Activated CD8-positive, alpha-beta memory T cell treated with anti-CD3 and anti-CD28 coated beads, Interleukin-2, amount 50 U/mL, for 1 hour (primary cell): ENCODE measurements around the gene CXCR6.

ENCODE experiments used
- DNase-seq: peaks from one replicate; pipeline ENCODE4 v3.0.0-alpha.2; 2020; ENCODE audit errors: extremely low read depth

The CXCR6 gene

DNA sequence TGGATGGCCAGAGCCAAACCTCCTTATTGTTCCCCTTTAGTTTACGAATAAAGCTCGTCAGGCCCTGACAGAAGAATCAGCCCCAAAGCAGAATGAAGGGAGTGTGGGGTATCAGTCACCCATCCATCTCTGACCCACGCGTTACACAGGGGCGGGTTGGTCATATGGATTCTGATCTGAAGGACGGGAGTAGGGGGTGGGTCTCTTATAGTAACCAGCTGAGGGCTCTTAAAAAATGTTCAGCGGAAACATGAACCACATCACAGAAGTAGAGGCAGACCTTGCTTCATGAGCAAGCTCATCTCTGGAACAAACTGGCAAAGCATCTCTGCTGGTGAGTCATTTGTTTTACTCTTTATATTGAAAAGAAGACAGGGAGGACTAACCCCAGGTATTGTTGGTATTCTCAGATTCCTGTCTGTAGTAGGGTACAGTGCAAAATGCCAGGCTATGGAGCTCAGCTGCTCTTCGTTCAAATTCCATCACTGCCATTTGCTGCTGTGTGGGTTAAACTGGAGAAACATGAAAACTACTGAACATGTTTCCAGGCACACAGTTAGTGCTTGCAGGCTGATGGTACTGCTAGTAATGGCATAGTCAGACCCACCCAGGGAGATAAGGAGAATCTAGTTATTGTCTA, at the start of gene CXCR6:
Gene CXCR6, plus strand, starts transcription at position 258 of the 640 bp plus-strand sequence. CDS start 3,018 bp downstream, outside the sequence.
- DNase-seq, result no peak

DNA sequence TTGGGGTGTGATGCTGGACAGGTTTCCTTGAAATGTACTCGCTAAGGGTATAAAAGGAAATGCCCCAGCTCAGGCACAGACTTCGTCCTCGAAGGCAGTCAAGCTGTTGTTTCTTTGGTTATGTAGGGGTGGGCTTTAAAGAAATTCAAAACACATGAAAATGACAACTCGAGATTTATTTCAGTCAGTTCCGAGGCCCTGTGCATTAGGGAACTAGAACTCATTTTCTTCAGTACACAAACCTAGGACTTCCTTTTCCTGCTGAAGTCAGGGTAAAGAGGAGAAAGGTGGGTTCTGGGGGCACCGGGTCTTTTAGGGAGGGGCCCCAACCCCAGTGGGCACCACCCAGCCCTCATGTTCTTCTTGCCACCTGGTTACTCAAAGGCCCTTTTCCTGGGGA, 49.2 kb upstream of the CXCR6 start:
- DNase-seq, result no peak

DNA sequence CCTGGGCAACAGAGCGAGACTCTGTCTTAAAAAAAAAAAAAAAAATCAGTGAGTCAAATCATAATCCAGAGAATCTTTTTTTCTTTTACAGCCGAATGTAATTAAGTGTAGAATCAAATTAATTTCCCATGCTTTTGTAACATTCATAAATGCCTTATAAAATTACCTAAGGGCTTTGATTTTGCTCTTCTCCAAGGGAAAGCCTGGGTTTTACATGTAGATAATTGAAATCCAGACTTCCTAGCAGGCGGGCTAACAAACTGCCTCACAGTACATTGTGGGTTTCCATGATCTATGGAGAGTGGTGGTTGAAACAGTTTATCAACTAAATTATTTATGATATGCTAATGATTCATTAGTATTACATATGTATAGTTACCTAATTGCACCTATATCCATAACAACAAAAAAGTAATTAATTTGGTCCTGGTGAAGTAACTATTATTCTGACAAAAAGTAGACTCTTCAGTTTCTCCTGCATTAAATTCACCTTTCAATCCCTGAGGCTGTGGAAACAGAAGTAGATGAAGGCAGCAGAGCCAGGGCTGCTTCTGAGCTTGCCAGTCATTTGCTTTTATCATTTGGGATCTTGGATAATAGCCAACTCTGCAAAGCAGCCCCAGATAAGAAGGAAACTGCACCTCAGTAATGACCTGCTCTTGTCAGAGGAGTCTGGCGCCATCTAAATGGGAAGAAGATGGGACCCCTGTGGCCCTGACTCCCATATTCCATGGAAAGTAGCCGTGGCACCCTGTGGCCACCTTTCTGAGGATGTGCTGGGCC, 47.4 kb upstream of the CXCR6 start:
- DNase-seq, result no peak

DNA sequence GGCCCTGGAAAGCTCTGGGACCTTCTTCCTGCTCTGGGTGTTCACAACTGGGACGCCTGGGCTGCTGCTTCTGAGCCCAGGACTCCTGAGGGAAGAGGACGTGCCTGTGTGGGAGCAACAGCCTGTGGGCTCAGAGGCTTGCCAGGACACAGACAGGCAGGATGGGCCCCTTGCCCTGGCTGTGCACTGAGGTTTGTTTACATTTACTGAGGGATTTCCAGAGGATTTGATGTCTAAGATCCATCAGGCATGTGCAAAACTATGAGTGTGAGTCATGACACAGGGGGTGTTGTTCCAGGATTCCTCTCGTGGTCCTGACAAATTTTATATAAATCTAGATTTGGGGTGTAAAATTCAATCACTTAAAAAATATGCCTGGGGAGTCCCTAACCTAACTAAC, 46.3 kb upstream of the CXCR6 start:
- no peak for DNase-seq

DNA sequence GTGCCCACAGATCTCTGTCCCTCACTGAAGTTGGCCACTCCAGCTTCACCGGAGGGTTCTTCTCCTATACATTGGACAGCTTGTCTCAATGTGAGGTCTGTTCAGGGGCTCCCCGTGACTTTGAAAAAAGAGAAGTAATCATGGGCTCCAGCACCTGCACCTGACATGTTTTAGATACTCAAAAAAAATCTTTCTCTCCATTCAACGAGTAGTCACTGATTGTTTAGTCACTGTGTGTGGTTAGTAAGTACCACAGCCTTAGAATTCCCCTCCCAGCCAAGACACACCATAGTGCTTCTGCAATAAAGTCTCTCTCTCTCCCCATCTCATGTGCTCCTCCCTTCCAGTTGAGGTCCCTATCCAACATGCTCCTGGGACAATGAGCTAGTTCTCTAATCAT, 38.3 kb upstream of the CXCR6 start:
- no peak for DNase-seq

DNA sequence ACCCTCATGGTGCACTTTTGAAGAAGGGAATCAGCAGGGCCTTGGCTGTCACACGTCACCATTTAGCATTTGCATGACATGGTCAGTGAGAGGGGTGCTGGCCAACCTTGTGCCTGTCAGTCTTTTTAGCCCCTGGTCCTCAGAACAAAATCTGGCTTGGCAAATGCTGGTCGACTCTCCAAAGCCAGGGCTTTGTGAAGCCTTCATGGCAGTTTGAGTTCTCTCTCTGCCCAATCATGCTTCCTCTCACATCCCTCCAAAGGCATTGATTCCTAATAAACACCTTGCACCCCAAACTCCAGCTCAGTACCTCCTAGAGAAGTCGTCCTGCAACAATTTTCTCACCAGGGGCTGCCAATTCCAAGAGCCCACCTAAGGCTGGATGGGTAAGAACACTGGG, 37.5 kb upstream of the CXCR6 start:
- DNase-seq, result no peak

DNA sequence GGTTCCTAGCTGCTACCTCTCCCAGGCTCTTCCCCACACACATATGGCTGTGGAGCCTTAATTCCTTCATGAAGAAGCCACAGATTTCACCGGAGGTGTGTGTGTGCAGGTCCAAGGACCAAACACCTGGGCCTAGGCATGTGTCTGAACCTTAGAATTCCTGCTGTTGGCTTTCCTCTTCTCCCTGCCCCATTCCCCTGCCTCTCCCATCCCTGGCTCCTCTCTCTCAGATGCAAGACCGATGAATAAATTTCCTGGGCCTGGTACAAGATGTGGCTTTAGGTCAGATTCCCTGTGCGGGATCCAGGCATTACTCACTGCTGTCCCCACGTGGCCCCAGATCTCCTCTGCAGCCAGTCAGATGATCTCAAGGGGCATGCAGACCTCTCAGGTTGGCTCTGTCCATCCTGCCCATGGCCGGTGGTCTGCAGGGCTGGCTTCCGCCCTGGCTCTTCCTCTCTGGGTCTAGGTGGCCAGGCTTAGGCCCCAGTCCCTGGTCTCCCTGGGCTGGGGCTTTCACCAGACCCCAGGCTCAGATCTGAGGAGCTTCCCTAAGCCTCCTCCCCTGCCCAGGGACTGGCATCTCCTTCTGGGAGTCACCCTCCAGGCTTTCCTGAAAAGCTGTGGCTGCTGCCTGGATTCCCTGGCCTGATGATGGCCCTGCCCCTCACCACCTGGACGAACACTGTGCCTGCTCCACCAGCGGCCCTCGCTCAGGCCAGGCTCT, 36.4 kb upstream of the CXCR6 start:
- DNase-seq, result no peak

DNA sequence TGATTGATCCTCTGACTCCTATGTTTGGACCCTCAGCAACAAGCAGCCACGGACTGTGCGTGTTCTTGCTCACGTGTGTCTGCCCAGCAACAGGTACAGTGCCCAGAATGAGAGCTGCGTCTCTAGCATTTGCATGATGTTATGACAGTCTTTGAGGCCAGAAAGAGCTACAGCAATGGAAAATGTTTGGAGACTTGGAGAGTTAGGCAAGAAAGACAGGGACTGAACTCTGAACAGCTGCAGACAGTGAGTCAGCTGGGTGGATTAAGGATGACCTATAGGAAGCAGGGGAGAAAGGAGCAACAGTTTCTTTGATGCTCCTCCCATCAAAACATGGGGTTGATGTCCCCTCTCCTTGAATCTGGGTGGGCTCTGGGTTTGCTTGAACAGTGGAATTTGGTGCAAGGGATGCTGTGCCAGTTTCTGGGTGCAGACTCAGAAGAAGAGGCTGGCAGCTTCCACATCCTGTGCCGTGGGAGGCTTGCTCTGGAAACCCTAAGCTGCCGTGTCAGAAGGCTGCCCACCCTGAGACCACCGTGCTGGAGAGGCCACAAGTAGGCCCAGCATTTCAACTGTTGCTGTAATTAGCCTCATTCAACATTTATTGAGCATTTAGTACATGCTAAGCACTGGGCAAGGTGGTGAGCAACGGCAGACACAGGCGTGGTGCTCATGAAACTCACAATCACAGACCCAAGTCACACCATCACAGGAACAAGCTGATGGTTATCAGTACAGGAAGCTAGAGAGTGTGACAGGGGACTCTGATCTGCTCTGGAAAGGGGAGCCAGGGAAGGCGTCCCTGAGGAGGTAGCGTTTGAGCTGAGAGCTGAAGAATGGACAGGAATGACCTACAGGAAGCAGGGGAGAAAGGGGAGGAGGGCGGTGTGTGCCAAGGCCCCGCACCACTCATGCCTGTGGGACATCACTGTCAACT, 35.2 kb upstream of the CXCR6 start:
- no peak for DNase-seq

DNA sequence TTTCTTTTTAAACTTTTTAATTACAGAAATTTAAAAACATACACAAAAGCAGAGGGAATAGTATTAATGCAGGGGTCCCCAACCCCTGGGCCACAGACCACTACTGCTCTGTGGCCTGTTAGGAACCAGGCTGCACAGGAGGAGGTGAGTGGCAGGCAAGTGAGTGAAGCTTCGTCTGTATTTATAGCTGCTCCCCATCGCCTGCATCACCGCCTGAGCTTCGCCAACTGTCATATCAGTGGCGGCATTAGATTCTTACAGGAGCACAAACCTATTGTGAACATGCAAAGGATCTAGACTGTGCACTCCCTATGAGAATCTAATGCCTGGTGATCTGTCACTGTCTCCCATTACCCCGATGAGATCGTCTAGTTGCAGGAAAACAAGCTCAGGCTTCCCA, 34.5 kb upstream of the CXCR6 start:
- DNase-seq, result no peak

DNA sequence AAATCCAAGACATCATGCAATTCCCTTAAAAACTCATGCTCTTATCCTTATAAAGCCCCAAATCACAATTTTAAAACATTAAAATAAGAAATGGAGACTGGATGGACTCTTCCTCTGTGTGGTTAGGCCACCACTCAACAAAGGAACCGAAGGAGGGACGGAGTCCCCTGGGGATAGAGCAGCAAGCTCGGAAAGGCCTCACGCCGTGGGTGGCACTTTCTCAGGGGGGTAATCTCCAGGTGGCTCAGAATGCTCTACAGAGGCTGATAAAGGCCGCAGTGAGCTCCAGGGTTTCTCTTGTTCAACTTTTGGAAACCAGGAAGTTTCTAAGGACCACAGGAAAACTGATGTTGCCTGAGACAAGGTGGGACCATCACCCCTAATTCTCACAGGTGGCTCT, 33.7 kb upstream of the CXCR6 start:
- DNase-seq, result no peak

DNA sequence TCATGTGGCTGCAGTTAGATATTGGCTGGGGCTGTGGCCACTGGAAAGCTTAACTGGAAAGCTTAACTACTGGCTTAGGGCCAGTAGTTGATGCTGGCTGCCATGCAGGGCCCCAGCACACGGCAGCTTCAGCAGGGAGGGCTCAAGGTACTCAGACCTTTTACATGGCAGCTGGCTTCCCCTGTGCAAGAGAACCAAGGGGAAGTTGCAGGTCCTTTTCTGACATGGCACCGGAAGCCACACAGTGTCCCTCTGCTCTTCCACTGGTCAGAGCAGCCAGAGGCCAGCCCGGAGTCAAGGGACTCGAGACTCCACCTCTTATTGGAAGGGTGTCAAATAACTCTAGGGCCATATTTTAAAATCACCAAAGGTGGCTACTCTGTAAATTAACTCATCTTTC, 32.4 kb upstream of the CXCR6 start:
- no peak for DNase-seq

DNA sequence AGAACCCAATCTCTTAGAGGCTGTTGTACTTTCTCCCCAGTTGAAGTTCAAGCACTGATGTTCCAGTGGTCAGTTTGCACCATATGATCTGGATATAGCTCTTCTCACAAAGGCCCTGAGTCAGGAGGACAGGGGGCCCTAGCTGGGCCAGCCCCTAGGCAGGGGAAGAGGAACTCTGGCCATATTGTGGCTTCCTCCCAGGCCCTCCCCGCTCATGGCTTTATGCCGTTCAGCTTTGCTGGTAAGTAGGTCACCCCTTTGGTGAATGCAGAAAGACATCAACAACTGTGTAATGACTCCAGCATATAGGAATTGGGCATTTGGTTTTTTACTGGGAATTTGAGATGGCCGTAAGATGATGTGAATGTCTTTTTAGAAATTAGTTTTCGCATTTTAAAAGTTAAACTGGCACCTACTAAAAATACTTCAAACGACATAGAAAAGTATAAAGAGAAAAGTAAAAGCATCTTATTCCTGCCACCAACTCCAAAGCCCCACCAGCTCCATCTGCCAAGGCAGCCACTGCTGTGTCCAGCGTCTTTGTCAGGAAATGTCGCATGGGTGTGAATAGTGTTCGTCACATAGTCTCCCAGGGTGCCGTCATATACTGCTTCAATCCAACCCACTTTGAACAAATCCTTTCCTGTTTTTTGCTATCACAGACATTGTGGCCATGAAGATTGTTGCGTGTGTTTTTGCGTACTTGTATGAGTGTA, 31.6 kb upstream of the CXCR6 start:
- no peak for DNase-seq

DNA sequence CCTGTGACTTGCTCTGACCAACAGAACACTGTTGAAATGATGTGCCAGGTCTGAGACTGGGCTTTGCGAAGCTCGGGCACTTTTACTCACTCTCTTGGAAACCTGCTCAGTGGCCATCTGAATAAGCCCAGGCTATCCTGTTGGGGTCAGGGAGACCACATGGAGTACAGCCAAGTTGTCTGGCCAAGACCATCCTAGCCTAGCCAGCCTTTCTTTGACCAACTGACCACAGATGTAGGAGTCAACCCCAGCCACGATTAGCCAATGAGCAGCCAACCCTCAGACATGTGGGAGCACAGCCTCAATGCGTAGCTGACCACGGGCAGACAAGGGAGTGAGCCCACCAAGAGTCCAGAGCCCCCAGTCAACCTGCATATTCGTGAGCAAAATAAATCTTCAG, 30.8 kb upstream of the CXCR6 start:
- no peak for DNase-seq

DNA sequence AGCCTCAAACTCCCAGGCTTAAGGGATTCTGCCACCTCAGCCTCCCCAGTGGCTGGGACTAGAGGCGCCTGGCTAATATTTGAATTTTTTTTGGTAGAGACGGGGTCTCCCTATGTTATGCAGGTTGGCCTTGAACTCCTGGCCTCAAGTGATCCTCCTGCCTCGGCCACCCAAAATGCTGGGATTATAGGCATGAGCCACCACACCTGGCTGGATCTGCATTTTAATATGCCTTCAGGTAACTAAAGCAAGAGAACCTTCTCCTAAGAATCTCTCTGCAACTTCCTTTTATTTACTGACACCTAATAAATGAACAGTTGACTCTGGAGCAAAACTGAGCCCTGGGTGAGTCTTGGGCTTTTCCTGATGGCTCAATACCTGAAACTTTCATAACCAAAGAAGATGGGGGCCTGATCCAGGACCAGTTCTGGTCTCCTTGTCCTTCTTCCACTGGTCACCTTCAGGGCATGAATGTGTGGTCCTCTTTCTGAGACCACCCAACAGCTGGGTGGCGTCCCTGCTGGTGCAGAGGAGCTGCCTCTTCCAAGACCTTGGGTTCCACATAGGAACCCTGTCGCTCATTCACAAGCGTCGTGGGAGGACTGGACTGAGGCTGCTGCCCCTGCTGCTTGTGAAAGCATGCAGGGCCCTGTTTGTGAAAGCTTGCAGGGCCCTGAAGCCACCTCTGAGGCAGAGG, 28.8 kb upstream of the CXCR6 start:
- DNase-seq, result no peak

DNA sequence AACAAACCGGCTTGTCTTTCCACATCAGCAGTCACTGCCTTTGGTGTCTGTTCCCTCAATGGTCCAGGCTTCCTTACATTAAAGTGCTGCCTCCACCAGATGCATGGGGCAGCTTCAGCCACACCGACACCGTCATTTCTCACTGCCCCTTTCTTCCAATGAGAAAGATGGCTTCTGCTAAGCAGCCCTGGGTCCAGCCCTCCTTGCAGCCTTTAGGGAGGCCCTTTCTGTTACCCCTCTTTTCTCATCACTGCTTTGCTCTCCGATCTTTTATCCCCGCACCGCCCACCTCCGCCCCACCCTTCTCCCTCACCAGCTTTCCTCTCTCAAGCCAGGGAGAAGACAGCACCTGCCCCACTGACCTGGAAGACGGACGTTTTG, 28.2 kb upstream of the CXCR6 start:
- no peak for DNase-seq

DNA sequence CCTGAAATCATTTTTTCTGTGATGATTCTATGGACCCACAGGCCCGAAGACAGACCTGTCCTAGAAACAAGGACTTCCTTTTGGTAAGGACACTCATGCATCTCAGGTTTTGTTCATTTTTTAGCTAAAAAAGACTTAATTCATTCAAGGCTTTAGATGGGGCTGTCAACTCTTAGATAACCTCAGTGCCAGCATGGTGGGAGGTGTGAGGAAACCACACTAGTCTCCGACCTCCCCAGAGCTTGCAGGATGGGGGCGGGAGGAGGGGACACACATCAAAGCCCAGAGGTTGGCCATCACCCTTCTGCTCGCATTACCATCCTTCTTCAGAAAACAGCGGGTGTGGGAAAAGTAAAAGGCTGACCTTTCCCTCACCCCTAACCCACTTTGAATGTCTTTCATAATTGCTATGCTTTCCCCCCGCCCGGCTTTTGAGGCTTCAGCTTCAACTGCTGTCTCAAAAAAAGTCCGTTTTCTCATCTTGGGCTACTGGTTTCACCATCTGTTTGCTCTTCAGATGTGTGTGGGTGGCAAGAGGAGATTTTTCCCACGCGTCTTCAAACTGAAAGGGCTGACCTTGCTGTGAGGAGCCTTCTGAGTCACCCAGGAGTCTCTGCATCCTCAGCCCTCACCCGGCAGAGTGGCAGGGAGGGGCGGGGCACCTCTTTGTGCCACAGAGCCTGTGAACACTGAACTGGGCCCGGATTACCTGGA, 27.6 kb upstream of the CXCR6 start:
- peak; percentile 45 for DNase-seq

DNA sequence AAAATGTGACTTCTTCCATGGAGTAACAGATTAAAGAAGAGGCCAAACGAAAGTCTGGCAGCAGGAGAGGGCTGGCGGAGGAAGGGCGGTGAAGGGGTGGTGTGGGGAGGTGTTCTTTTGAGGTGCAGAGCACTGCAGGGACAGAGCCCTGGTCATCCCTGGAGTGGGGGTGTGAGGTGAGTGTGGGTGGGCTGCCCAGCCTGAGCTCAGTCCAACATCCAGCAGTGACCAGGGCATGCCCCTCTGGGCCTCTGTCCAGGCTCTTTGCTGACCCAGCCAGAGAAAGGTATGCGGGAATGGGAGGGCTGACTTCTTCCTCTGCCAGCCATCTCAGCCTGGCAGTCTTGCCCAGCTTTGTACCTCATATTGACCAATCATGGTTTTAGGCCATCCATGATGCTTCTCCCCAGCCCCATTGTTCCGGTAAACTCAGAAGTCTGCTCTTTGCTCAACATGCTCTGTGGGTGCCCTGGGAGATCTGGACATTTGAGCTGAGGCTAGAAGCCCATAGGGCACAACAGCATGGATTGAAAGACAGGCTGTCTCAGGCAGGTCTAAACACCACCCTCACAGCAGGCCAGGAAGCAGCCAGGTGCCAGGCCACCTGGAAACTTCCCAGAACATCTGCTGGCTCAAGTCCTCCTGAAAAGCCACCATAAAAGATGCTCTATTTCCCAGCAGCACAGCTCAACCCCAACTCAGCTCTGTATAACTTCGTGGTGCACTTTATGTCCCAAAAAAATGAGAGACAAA, 25.9 kb upstream of the CXCR6 start:
- DNase-seq, result no peak

DNA sequence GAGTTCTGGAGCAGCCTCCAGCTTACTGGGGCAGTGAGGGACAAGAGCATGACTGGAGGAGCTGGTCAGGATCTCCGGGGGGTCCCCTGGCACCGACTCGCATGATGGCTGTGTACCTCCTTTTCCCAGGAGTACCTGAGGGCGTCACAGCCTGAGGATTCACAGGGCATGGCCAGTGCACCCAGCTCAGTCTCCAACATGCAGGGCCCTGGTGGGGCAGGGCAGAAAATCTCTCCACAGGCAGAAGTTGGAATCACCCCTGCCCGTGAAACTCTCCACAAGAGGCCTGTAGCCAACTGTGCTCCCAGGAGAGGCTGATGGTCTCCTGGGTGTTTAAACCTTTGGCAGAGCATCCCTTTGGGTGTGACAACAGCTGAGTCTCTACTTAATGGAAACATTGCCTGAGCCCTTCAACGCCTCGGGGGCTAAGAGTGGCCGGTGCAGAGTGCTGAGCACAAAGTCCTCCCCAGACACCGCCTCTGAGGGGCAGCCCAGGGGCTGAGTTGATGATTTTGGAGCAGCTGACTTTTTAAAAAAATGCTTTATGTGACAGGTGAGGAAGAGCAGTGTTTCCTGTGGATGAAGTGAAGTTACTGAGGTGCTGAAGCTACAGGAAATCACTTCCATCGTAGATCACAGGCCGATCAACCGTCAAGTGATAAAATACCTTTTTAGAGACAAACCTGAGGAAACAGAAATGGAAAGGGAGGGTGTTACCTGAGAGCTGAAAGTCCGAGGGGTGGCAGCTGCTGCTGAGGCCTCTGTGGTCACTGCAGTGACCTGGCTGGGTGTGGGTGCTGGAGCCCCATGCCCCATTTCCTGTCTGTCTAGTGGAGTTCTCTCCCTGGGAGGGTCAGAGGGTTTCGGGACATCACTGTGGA, 21.9 kb upstream of the CXCR6 start:
- DNase-seq, result no peak
